ENCODE data around the gene POU2AF2. TPM values are rescaled to one million over a fixed set of nuclear protein-coding genes. Genes with fewer than 3 reads are reported as not detected.

Gene POU2AF2
- total and polyA plus RNA-seq, 2 donors (not counting 3 experiments of a cell fraction or from before 2014, with no cell fraction given): not detected

GRCh38 chr11:111297696-111298095 lies 52.2 kb downstream of the POU2AF2 start:
- ChIA-PET POLR2A (no interaction called here), CTCF (interaction anchor here (1.2 kb wide), 1 partner anchor 131 kb away, joined by 3 read pairs; no protein-coding TSS in a partner anchor)
- H3K9ac ChIP-seq (replicated peaks; ENCODE audit: extremely low read depth, insufficient read depth, low read length): no peak overlapping the region
- no peak for DNase-seq (ENCODE audit: low read depth, low spot score)
- no peak for FAIRE-seq
- H3K4me3 ChIP-seq (replicated peaks in 1 of 3; ENCODE audit: insufficient read depth in 1 of 3, low read depth in 1 of 3, low read length in 3 of 3): no peak overlapping the region
- no peak overlapping the region for H3K4me2 ChIP-seq (ENCODE audit: insufficient read depth, low read length)
- no peak overlapping the region for H3K27ac ChIP-seq (ENCODE audit: insufficient read depth, low read depth, low read length)
- H3K9me1 ChIP-seq (replicated peaks; ENCODE audit: control insufficient read depth, extremely low read depth, insufficient read depth, low read length): no peaks in the 10 kb centered on the region
- H3K27me3 ChIP-seq (ENCODE audit: control insufficient read depth in 2 of 2, insufficient read depth in 2 of 2, low read length in 2 of 2): peaks cover 28 to 31% of the 10 kb centered on the region in 2 experiments
- no TSS peak for BruUV-seq (replicated peaks)
- no peak overlapping the region for H2AFZ ChIP-seq (ENCODE audit: low read depth, low read length)
- dilution Hi-C loops (cut with MboI; ENCODE audit: extremely low pct_ligation_motif_present, low sequenced_read_pairs) (no loop called here), intact Hi-C loops (cut with micrococcal nuclease) (no loop called here)
- H3K79me2 ChIP-seq (ENCODE audit: control insufficient read depth, insufficient read depth, low read length): no peaks in the 10 kb centered on the region
- no peaks in the 10 kb centered on the region for H3K4me1 ChIP-seq (ENCODE audit: control insufficient read depth, extremely low read depth, insufficient read depth, low read length)
- TF ChIP-seq GATA2 (IDR thresholded peaks at IDR 0.05; ENCODE audit: insufficient read depth, insufficient read length, low read depth, low read length) (no peak), POLR2A (IDR thresholded peaks at IDR 0.05; ENCODE audit: low read depth, low read length) (no peak), MAX (IDR thresholded peaks at IDR 0.05; ENCODE audit: insufficient read depth, insufficient read length) (no peak), EZH2 (IDR thresholded peaks at IDR 0.05; ENCODE audit: borderline replicate concordance, low read depth, low read length, severe bottlenecking) (no peak), MYC (IDR thresholded peaks at IDR 0.05; ENCODE audit: low read depth, low read length) (no peak), JUN (IDR thresholded peaks at IDR 0.05; ENCODE audit: borderline replicate concordance, insufficient read depth, insufficient read length, low read depth) (no peak), POLR2AphosphoS5 (IDR thresholded peaks at IDR 0.05; ENCODE audit: insufficient read depth, low read depth, low read length) (no peak), FOS (IDR thresholded peaks at IDR 0.05; ENCODE audit: borderline replicate concordance, insufficient read depth, low read length) (no peak)
- TF ChIP-seq, protein P1, sequence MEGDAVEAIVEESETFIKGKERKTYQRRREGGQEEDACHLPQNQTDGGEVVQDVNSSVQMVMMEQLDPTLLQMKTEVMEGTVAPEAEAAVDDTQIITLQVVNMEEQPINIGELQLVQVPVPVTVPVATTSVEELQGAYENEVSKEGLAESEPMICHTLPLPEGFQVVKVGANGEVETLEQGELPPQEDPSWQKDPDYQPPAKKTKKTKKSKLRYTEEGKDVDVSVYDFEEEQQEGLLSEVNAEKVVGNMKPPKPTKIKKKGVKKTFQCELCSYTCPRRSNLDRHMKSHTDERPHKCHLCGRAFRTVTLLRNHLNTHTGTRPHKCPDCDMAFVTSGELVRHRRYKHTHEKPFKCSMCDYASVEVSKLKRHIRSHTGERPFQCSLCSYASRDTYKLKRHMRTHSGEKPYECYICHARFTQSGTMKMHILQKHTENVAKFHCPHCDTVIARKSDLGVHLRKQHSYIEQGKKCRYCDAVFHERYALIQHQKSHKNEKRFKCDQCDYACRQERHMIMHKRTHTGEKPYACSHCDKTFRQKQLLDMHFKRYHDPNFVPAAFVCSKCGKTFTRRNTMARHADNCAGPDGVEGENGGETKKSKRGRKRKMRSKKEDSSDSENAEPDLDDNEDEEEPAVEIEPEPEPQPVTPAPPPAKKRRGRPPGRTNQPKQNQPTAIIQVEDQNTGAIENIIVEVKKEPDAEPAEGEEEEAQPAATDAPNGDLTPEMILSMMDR (IDR thresholded peaks at IDR 0.05; ENCODE audit: extremely low read depth in 1 of 2, insufficient read depth in 1 of 2, low read depth in 1 of 2, low read length in 2 of 2): no peak
- H3K36me3 ChIP-seq (ENCODE audit: control insufficient read depth in 2 of 2, extremely low read depth in 1 of 2, insufficient read depth in 2 of 2, low read length in 2 of 2): no peaks in the 10 kb centered on the region
- H4K20me1 ChIP-seq (replicated peaks; ENCODE audit: control insufficient read depth, extremely low read depth, insufficient read depth, low read length): no peaks in the 10 kb centered on the region
- no peaks in the 10 kb centered on the region for H3K9me3 ChIP-seq (replicated peaks; ENCODE audit: control insufficient read depth, insufficient read depth, low read length)

Data from endothelial cell of umbilical vein (primary cell).